ENCODE results near the gene FBXO8. TPM values are rescaled to one million over a fixed set of nuclear protein-coding genes. Genes with fewer than 3 reads are reported as not detected.

The FBXO8 gene
- total and polyA plus RNA-seq, 2 of the 4 experiments (the other 2 are of a cell fraction): 11.3 to 25.6 TPM

DNA sequence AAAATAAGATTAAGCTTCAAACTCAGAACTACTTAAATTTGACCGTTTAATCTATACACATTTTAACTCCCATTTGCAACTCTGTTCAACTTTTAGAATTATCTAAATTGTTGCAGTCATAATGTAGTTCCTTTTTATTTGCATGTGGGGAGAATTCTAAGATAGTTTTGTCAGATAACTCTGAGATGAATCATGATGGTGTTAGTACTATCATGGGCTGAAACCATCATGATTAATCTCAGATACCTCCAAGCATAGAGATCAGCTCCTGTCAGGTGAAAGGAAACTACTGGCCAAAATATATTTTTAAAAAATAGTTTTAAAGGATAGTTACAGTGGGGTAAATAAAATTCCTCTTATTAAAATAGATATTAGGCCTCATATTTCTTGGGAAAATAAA lies 39.0 kb downstream of the FBXO8 start:
- Histone ChIP-seq H2BK5ac (ENCODE audit: low read depth, low read length, poor library complexity, severe bottlenecking) (no peak overlapping the region), H2BK120ac (ENCODE audit: low read depth, low read length) (no peak overlapping the region), H3K23ac (ENCODE audit: low read depth, low read length) (no peak overlapping the region), H2BK20ac (ENCODE audit: low read depth, low read length) (no peak overlapping the region), H3K14ac (replicated peaks; ENCODE audit: low read depth, low read length) (no peak overlapping the region), H2AK9ac (replicated peaks; ENCODE audit: low read depth, low read length, poor library complexity) (no peak overlapping the region), H3K9me3 (ENCODE audit: control insufficient read depth, insufficient read depth, low read length) (no peaks in the 10 kb centered on the region), H3K27ac (ENCODE audit: insufficient read depth, low read length) (no peak overlapping the region), H3K56ac (ENCODE audit: extremely low read depth, insufficient read depth, low read length) (no peak overlapping the region), H2BK15ac (ENCODE audit: low read depth, low read length) (no peak overlapping the region), H4K20me1 (ENCODE audit: insufficient read depth, low read length) (no peaks in the 10 kb centered on the region), H3K4ac (ENCODE audit: low read depth, low read length) (no peak overlapping the region), H4K8ac (ENCODE audit: low read depth in 2 of 2, low read length in 2 of 2) (no peak overlapping the region), H3K4me1 (ENCODE audit: control insufficient read depth, insufficient read depth, low read length) (no peaks in the 10 kb centered on the region), H3K4me2 (ENCODE audit: low read depth, low read length) (no peak overlapping the region), H4K91ac (ENCODE audit: insufficient read depth, low read depth, low read length) (no peak overlapping the region), H3K18ac (ENCODE audit: low read depth, low read length) (no peak overlapping the region), H3K9ac (ENCODE audit: low read depth, low read length) (no peak overlapping the region), H3K79me1 (ENCODE audit: low read depth in 1 of 2, low read length in 2 of 2) (no peaks in the 10 kb centered on the region; a peak in 1 of 4 replicates), H2AFZ (replicated peaks; ENCODE audit: low read length, poor library complexity) (no peak overlapping the region), H3K36me3 (ENCODE audit: control insufficient read depth, insufficient read depth, low read length) (no peaks in the 10 kb centered on the region), H2AK5ac (ENCODE audit: low read depth, low read length) (no peak overlapping the region), H4K5ac (ENCODE audit: low read depth, low read length) (no peak overlapping the region), H3K9me1 (ENCODE audit: insufficient read depth, low read length) (no peaks in the 10 kb centered on the region), H3K4me3 (ENCODE audit: insufficient read depth, low read depth, low read length) (no peak overlapping the region), H3K27me3 (ENCODE audit: control insufficient read depth, insufficient read depth, low read length) (no peaks in the 10 kb centered on the region)
- no peak for TF ChIP-seq CTCF (conservative IDR thresholded peaks at IDR 0.05; ENCODE audit: low read depth, low read length)
- no peak for TF ChIP-seq POLR2A (IDR thresholded peaks at IDR 0.05; ENCODE audit: low read depth, low read length)
- no peak for TF ChIP-seq CHD1 (IDR thresholded peaks at IDR 0.05; ENCODE audit: low read depth, low read length)
- no peak for TF ChIP-seq USF2 (IDR thresholded peaks at IDR 0.05; ENCODE audit: low read depth, low read length)
- no peak for TF ChIP-seq RAD21 (IDR thresholded peaks at IDR 0.05; ENCODE audit: low read length)
- no peak for TF ChIP-seq FOS (IDR thresholded peaks at IDR 0.05; ENCODE audit: low read depth, low read length)
- no peak for TF ChIP-seq MAFK (IDR thresholded peaks at IDR 0.05; ENCODE audit: low read depth, low read length)
- no peak for TF ChIP-seq CEBPB (IDR thresholded peaks at IDR 0.05; ENCODE audit: low read depth, low read length)
- TF ChIP-seq MXI1 (IDR thresholded peaks at IDR 0.05; ENCODE audit: borderline replicate concordance, low read depth, low read length): no peak
- no TSS peak for BruUV-seq (replicated peaks)
- dilution Hi-C loops (cut with HindIII; ENCODE audit: low sequenced_read_pairs, unreplicated experiment) (no loop called here), intact Hi-C loops (cut with micrococcal nuclease) (no loop called here), in situ Hi-C loops (cut with MboI; ENCODE audit: low sequenced_read_pairs) (no loop called here)
- WGBS, 2 experiments (ENCODE audit: extremely low coverage in 2 of 2, insufficient read length in 1 of 2): no CpG with 5 or more reads among the region's 1 CpG
- ChIA-PET CTCF (no interaction called here), POLR2A (ENCODE audit: unreplicated experiment) (no interaction called here)
- DNase-seq: peak; percentile 25
- peak; percentile 81 for ATAC-seq (ENCODE audit: low read depth)
